Right lobe of liver (tissue), 6 donors: ENCODE data around the gene PLEKHG2. TPM values are rescaled to one million over a fixed set of nuclear protein-coding genes. Genes with fewer than 3 reads are reported as not detected.

Experiments used
- ATAC-seq, 4 donors: fragments of 200-7000 bp; cut with Tn5 transposase; one replicate each; pipeline ENCODE4 v1.9.1; 2020; ENCODE audit warnings: mild to moderate bottlenecking in 4 of 4, moderate library complexity in 4 of 4
- DNase-seq, 3 donors: peaks; one replicate each; pipeline ENCODE4 v3.0.0-alpha.2; 2020
- H3K27ac ChIP-seq, 3 donors: fragments of 200-600 bp; one replicate each; pipeline ENCODE4 v1.8.0; 2022
- H3K27me3 ChIP-seq, 2 donors: fragments of 200-600 bp; one replicate each; pipeline ENCODE4 v1.8.0; 2022
- H3K36me3 ChIP-seq, 4 donors: fragments of 200-600 bp; sonication (generic) in 1 of 4; one replicate each; pipeline versions ENCODE4 v1.5.1 to v1.8.0; 2017 to 2022; ENCODE audit warnings: control low read depth in 1 of 4
- H3K4me1 ChIP-seq, 4 donors: fragments of 200-600 bp; sonication (generic) in 1 of 4; one replicate each; pipeline versions ENCODE4 v1.5.1 to v1.8.0; 2017 to 2022; ENCODE audit warnings: control low read depth in 1 of 4
- H3K4me3 ChIP-seq, 3 donors: fragments of 200-600 bp; one replicate each; pipeline ENCODE4 v1.8.0; 2022
- H3K9me3 ChIP-seq, 4 donors: fragments of 200-600 bp; sonication (generic) in 1 of 4; one replicate each; pipeline versions ENCODE4 v1.5.1 to v1.8.0; 2017 to 2022; ENCODE audit warnings: control low read depth in 1 of 4
- POLR2A ChIP-seq: fragments of 450-650 bp; IDR thresholded peaks from one replicate; pipeline ENCODE4 v1.6.1; 2017; ENCODE audit warnings: antibody characterized with exemption, mild to moderate bottlenecking
- WGBS: methylation state at CpG from one replicate; pipeline ENCODE4 v1.1.6; 2018; ENCODE audit warnings: low coverage, low lambda C conversion rate; ENCODE audit not compliant: insufficient coverage; ENCODE audit errors: missing lambda C conversion rate; 5-methylcytosine and 5-hydroxymethylcytosine counted together
- intact Hi-C, 2 donors: fragments of 100-400 bp; cut with DNase I; formaldehyde crosslinking; loops; one replicate each; pipeline versions ENCODE4 v1.11.2 to v1.14.1; 2022
- total RNA-seq, 6 experiments: library from RNA; depleted of rRNA in 2 of 6; stranded (reverse); fragments of >200 nt in 2 of 6; fragmentation: NEBNext Ultra II Directional in 3 of 6; extraction: Animal tissue kit (Norgen Biotek cat#: 25700) in 3 of 6; gene quantifications; one replicate each; pipeline versions ENCODE4 v1.1.0 to v1.2.4, GENCODE V29; 2016 to 2023
- TF ChIP-seq, protein P1 (sequence below), 4 donors: fragments of 200-600 bp in 3 of 4; fragments of 450-650 bp in 1 of 4; IDR thresholded peaks; one replicate each; pipeline versions ENCODE4 v1.5.1 to v1.8.0; 2016 to 2022; ENCODE audit warnings: antibody characterized with exemption in 4 of 4, mild to moderate bottlenecking in 2 of 4
- donor health status: DM: no; HTN: yes; CAD: no.
- donor health status: DM: no; HTN: no; CAD: no.
- donor health status: DM: no; HTN: no; CAD: no.
- donor health status: DM: no; HTN: yes; CAD: no.
- donor health status: DM: no; HTN: yes; CAD: no.

The PLEKHG2 gene
- total RNA-seq, 6 experiments from 2014 or later = 1.6 to 15.0 (median 6.3) TPM

DNA sequence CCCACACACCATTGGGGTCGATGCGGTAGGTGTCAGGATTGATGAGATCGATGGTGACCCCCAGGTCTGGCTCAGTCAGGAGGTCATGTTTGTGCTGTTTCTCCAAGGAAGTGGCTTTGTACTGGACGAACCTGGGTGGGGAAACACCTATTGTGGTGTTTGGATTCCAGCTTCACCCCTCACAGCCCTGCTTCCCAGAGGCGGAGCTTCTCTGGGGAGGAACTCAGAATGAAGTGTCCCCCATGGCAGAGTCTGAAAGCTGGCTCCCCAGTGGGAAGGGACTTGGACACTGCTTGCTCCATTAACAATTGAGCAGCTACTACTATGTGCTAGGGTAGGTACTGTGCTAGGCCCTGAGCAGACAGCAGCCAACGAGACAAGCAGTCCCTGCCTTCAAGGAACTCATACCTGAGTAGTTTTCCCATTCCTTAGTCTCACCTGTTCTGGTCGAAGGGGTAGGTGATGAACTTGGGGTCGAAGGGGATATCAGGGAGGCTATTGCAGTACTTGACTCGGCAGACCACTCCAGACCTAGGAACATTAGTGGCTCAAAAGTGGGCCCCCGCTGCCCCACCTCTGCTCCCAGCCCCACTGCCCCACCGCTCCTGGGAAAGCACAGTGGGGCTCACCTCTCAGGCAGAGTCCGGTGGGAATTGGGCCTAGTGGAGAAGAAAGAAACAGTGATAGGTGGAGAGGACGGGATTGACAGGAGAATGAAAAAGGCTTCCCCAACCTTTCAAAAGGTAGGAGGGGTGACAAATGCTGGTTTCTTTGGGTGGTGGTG is 22.6 kb upstream of the PLEKHG2 start:
- 59% methylated on average over 7 of the region's 13 CpGs for WGBS
- Histone ChIP-seq H3K4me1 (peaks cover 0 to 18% (median 11%) of the 10 kb centered on the region in 4 donors), H3K4me3 (peak overlapping the region; percentile 82 to 95 (median 88)), H3K36me3 (peaks cover 0 to 46% (median 9%) of the 10 kb centered on the region in 4 donors), H3K9me3 (no peaks in the 10 kb centered on the region), H3K27ac (peak overlapping the region in 2 of 3 donors; percentile 92 to 98), H3K27me3 (no peaks in the 10 kb centered on the region)
- DNase-seq = no peak
- intact Hi-C loops = no loop called here
- no peak for ATAC-seq
- no peak for TF ChIP-seq POLR2A
- TF ChIP-seq, protein P1, sequence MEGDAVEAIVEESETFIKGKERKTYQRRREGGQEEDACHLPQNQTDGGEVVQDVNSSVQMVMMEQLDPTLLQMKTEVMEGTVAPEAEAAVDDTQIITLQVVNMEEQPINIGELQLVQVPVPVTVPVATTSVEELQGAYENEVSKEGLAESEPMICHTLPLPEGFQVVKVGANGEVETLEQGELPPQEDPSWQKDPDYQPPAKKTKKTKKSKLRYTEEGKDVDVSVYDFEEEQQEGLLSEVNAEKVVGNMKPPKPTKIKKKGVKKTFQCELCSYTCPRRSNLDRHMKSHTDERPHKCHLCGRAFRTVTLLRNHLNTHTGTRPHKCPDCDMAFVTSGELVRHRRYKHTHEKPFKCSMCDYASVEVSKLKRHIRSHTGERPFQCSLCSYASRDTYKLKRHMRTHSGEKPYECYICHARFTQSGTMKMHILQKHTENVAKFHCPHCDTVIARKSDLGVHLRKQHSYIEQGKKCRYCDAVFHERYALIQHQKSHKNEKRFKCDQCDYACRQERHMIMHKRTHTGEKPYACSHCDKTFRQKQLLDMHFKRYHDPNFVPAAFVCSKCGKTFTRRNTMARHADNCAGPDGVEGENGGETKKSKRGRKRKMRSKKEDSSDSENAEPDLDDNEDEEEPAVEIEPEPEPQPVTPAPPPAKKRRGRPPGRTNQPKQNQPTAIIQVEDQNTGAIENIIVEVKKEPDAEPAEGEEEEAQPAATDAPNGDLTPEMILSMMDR (IDR thresholded peaks at IDR 0.05) = no peak

DNA sequence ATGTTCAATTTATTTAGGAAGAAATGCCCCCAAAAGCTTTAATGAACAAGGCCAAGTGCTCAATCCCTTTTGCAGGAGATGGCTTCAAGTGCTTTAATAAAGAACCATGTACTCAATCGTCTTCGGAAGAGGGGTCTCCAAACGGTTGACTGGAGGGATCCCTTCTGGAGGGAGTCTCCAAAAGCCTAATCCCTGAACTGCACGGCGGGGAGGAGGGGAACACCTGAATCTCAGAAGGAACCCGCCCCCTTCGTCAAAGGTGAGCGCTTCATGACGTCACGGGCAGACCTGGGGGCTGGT is 22.1 kb upstream of the PLEKHG2 start:
- H3K27ac ChIP-seq = peak overlapping the region; percentile 92 to 98 (median 98)
- no peak for ATAC-seq
- intact Hi-C loops = no loop called here
- no peaks in the 10 kb centered on the region for H3K9me3 ChIP-seq
- no peak for TF ChIP-seq POLR2A
- TF ChIP-seq, protein P1 (IDR thresholded peaks at IDR 0.05) = no peak
- 0% methylated on average over 3 of the region's 10 CpGs for WGBS
- H3K27me3 ChIP-seq = no peaks in the 10 kb centered on the region
- H3K4me3 ChIP-seq = peak overlapping the region; percentile 82 to 95 (median 88)
- no peak for DNase-seq
- peaks cover 0 to 46% (median 9%) of the 10 kb centered on the region in 4 donors for H3K36me3 ChIP-seq
- peaks cover 0 to 18% (median 11%) of the 10 kb centered on the region in 4 donors for H3K4me1 ChIP-seq

DNA sequence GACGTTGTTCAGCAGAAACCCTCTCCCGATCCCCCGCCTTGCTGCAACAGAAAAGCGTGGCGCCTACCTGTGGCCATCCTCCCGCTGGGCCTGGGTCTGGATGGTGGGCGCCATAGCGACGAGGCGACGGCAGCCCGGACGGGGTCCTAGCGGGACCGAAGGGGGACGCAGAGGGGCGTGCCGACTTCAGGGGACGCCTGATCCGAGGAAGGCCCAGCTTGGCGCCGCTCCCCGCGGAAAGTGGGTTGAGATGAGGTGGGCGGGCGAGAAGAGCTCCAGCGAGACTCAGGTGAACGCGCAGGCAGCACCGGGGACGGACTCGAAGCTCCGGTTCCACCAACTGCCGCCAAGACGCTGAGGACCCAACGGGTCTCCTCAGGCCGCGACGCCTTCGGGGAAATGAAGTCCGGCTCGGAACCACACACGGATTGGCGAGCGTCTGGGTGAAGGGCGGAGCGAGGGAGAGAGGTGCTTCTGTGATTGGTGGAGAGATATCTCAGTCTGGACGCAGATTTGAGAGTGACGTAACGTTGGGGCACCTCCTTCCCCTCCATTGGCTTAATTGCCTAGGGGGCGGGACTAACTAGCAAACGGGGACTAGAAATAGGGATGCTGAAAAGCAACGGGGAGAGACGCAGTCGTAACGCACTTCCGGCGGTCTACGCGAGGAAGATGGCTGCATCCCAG is 21.6 kb upstream of the PLEKHG2 start, which contains the start of the genes MED29 and PAF1:
Gene MED29 (plus strand): TSS at position 628 of the 687 bp plus-strand sequence. CDS start 45 bp downstream, at position 673.
Gene PAF1 (minus strand): TSS at position 356 of the 687 bp plus-strand sequence. CDS start 242 bp downstream, at position 114.
- peaks cover 0 to 18% (median 11%) of the 10 kb centered on the region in 4 donors for H3K4me1 ChIP-seq
- peak within 1 kb of the TSS; percentile 82 to 95 (median 88) for H3K4me3 ChIP-seq
- H3K9me3 ChIP-seq = no peaks in the 10 kb centered on the region
- ATAC-seq = peak; percentile 96 to 99 (median 96)
- TF ChIP-seq POLR2A = peak; percentile 96
- TF ChIP-seq, protein P1 (IDR thresholded peaks at IDR 0.05) = no peak
- 0% methylated on average over 24 of the region's 60 CpGs for WGBS
- intact Hi-C loops = no loop called here
- H3K27ac ChIP-seq = peak within 1 kb of the TSS; percentile 92 to 98 (median 98)
- peak; percentile 95 to 98 (median 96) for DNase-seq
- no peaks in the 10 kb centered on the region for H3K27me3 ChIP-seq
- H3K36me3 ChIP-seq = peaks cover 0 to 46% (median 9%) of the 10 kb centered on the region in 4 donors

DNA sequence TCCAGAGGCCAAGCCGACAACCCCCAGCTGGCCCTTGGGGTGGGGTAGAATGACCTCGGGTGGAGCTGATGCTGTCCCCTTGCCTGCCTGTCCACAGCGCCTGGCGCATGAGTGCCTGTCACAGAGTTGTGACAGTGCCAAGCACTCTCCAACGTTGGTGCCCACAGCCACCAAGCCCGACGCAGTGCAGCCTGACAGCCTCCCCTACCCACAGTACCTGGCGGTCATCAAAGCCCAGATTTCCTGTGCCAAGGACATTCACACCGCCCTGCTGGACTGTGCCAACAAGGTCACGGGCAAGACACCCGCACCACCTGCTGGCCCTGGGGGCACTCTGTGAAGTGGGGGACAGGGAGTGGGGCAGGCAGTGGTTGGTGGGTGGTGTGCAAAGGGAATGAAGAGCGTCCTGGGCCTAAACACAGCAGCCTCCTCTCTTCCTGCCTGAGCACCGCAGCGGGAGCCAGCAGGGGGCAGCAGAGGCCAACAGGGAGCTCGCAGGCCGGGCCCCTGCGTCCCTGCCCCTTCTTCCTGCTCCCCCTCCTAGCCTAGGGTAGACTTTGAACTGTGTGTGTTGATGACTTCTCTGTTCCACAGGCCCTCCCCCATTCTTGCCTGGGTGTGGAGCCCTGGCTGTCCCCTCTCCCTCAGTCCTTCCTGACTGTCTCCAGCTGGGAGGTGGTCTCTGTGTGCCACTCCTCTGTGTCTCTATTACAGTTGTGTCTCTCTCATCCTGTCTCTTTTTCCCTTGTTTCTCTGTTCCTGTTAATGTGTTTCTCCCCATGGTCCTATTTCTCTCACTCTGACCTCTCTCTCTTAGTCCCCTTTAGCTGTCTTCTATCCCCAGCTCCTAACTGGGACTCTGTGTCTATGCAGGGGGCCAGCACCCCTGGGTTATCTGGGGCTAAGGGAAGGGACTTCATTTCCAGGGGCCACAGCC is 14.8 kb upstream of the PLEKHG2 start:
- TF ChIP-seq POLR2A = peak; percentile 78
- TF ChIP-seq, protein P1 (IDR thresholded peaks at IDR 0.05) = peak; percentile 98 to 99 (median 99)
- Histone ChIP-seq H3K4me3 (peak overlapping the region in 2 of 3 donors; percentile 1 to 12), H3K27ac (peak overlapping the region; percentile 95 to 99 (median 96)), H3K4me1 (peaks cover 0 to 59% (median 25%) of the 10 kb centered on the region in 4 donors), H3K36me3 (peaks cover 0 to 11% (median 0%) of the 10 kb centered on the region in 4 donors), H3K27me3 (no peaks in the 10 kb centered on the region), H3K9me3 (no peaks in the 10 kb centered on the region)
- ATAC-seq (peak; percentile 66 to 82 (median 74)), DNase-seq (peak; percentile 94 to 96 (median 95))
- intact Hi-C loops = no loop called here
- 5% methylated on average over 5 of the region's 17 CpGs for WGBS
